HL-60 (cell line): Measurements from ENCODE around the gene ISG20.

ENCODE experiments used
- CTCF ChIP-seq: IDR thresholded peaks from one replicate; pipeline ENCODE4 v1.5.1; 2011; ENCODE audit warnings: low read length, control low read depth, inconsistent platforms; ENCODE audit not compliant: insufficient read depth
- GABPA ChIP-seq: IDR thresholded peaks from 2 replicates; pipeline ENCODE4 v1.6.1; 2012; ENCODE audit warnings: low read depth
- POLR2AphosphoS5 ChIP-seq: IDR thresholded peaks from 2 replicates; pipeline ENCODE4 v1.6.1; 2012; ENCODE audit warnings: low read depth
- REST ChIP-seq: IDR thresholded peaks from 2 replicates; pipeline ENCODE4 v1.6.1; 2012; ENCODE audit warnings: low read depth; ENCODE audit not compliant: insufficient replicate concordance

- TF ChIP-seq CTCF, result no peak
- no peak for TF ChIP-seq GABPA
- TF ChIP-seq REST, result no peak
- TF ChIP-seq POLR2AphosphoS5, result no peak
Measured at GRCh38 chr15:88653200-88654064, 14.6 kb downstream of the ISG20 start.
